ENCODE data around the gene KAZN.

KAZN gene

DNA sequence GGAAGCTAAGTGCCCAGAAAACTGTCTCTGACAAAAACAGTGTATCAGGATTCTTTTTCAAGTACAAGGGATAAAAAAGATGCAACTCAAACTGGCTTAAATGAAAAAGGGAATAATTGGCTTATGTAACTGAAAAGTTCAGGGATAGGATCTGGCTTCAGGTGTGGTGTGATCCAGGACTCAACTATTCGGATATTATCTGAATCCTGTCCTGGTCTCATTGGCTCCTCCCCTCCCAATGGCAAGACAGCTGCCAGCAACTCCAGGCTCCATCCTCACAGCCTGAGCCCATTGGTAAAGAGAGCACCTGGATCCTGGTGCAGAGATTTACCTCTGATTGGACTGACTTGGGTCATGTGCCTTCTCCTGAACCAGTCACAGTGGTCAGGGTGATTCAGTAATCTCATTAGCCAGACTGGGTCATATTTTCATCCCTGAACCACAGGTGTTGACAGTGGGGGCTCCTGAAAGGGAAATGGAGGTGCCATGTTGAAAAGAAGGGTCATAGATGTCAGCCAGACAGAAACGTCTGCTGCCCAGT, 349.7 kb downstream of the KAZN start:
- no peak overlapping the region for H3K4me3 ChIP-seq (ENCODE audit: low read depth, low read length)
- DNase-seq (ENCODE audit: low read depth): no peak
- TF ChIP-seq, protein P1, sequence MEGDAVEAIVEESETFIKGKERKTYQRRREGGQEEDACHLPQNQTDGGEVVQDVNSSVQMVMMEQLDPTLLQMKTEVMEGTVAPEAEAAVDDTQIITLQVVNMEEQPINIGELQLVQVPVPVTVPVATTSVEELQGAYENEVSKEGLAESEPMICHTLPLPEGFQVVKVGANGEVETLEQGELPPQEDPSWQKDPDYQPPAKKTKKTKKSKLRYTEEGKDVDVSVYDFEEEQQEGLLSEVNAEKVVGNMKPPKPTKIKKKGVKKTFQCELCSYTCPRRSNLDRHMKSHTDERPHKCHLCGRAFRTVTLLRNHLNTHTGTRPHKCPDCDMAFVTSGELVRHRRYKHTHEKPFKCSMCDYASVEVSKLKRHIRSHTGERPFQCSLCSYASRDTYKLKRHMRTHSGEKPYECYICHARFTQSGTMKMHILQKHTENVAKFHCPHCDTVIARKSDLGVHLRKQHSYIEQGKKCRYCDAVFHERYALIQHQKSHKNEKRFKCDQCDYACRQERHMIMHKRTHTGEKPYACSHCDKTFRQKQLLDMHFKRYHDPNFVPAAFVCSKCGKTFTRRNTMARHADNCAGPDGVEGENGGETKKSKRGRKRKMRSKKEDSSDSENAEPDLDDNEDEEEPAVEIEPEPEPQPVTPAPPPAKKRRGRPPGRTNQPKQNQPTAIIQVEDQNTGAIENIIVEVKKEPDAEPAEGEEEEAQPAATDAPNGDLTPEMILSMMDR (IDR thresholded peaks at IDR 0.05; ENCODE audit: control insufficient read depth, extremely low read depth, insufficient read depth): no peak

DNA sequence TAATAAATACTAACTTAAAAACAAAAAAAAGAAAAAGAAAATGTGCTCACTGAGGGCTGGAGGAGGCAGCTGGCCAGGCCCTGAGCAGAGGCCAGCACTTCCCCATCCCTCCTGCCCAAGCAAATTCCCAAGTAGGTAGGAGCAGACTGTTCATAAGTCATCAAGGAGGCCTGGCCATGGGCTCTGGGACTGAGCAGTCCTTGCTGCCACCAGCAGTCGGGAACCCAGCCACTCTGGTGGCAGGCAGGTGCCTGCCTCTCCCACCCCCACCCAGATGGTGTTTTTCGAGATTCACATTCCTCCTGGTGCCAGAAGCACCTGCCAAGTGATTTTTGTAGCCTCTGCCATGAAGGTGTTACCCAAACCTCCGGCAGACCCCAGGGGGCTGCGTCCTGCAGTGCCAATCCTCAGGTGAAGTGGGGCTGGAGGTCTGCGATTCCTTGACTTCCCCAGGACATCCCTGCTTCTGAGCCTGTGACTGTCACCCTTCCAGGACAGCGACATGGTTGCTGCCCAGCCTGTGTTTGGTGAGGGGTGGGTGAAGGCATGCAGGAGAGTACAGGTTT, 350.9 kb downstream of the KAZN start:
- TF ChIP-seq, protein P1 (IDR thresholded peaks at IDR 0.05; ENCODE audit: control insufficient read depth, extremely low read depth, insufficient read depth): no peak
- no peak for DNase-seq (ENCODE audit: low read depth)
- no peak overlapping the region for H3K4me3 ChIP-seq (ENCODE audit: low read depth, low read length)

DNA sequence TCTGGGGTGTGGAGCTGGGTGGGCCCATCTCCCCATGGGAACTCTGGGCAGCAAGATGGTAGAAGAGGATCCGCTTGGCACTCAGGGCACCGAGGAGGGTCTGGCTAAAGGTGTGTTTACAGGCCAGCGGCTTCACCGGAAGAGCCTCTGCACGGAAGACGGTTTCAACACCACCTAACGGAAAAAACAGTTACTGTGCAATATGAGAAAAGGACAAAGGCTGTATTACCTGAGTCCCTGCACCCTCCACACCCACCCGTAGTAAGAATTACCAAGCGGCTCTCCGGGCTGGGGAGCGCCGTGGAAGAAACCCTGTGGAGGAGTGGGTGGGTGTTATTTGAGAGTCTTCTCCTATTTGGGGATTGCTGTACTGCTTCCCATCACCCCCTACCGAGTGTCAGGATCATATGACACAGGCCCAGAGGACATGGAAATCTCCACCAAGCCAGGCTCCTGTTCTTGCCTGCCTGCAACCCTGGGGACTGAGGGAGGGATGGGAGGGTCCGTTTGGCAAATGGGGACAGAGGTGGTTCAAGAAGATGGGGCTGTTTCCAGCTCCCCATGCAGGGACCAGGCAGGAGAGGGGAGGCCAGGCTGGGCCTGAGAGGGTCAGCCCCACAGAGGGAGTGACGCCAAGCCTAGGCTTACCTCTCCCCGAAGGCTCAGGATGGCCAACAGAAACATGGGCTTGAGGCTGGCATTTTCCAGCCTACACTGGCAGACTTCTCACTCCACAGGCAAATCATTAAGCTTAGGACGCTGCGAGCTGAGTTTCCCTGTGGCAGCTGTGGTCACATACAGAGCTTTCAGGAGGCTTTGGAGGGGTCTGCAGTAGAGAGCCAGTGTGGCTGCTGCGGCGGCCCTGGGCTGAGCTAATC, 351.6 kb downstream of the KAZN start:
- H3K4me3 ChIP-seq (ENCODE audit: low read depth, low read length): no peak overlapping the region
- TF ChIP-seq, protein P1 (IDR thresholded peaks at IDR 0.05; ENCODE audit: control insufficient read depth, extremely low read depth, insufficient read depth): no peak
- no peak for DNase-seq (ENCODE audit: low read depth)

DNA sequence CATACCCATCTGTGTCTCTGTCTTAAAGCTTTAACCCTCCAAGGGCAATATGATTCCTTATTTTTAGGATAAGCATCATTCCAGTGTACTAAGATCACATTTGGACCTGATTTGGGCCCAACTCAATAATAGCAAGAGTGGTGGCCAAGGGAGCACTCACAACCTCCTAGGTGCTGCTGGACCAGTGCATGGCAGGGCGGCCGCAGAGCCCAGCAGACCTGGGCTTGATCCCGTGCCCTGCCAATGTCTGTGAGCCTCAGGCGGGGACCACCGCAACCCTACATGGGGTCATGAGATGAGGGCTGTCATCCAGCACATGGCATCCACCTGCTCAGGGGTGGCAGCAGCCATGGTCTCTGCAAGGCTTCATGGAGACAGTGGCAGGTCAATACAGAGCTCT, 353.3 kb downstream of the KAZN start:
- DNase-seq (ENCODE audit: low read depth): no peak
- TF ChIP-seq, protein P1 (IDR thresholded peaks at IDR 0.05; ENCODE audit: control insufficient read depth, extremely low read depth, insufficient read depth): no peak
- H3K4me3 ChIP-seq (ENCODE audit: low read depth, low read length): no peak overlapping the region

DNA sequence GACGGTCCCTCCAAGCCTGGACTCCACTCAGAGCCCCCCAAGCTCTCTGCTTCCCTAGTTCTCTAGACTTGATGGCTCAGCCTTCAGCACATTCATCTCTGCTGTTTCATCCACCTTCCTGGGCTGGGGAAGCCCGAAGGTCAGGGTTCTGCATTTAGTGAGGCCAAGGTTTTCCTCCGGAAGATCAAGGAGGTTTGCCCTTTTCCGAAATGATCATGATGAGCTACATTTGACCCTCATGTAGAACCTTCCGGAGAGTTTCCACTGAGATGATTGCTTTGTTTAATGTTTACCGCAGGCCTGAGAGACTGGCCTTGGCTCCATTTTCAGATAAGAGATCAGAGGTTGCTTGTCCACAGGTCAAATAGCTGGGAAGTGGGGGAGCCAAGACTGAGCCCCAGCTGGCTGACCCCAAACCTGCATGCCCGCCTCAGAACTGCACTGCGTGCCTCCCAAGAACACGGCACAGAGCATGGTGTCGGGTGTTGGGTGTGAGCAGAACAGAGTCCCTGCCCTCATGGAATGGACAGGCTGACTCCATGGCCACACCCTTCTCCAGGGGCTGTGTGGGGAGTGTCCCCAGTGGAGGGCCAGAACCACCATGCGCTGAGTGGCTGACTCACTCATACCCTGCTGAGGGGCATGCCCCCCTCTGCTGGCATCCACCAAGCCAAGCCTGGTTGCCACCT, 354.3 kb downstream of the KAZN start:
- no peak for DNase-seq (ENCODE audit: low read depth)
- TF ChIP-seq, protein P1 (IDR thresholded peaks at IDR 0.05; ENCODE audit: control insufficient read depth, extremely low read depth, insufficient read depth): no peak
- no peak overlapping the region for H3K4me3 ChIP-seq (ENCODE audit: low read depth, low read length)

DNA sequence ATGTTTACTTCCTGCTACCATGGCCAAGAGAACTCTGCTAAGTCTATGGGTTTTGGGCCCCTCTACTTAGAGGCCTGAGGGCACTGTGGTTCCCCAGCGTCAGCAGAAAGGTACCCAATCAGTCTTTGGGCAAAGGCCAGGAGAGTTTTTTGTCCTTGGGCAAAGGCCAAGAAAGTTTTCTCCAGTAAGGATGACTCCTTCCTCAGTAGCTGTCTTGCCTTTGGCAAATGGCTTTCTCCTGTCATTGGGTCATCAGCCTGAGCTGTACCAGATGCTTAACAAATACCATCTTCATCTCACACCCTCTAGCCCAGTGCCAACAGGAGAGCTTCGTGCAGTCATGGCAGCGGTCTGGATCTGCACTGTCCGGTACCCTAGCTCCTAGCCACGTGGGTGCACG, 355.7 kb downstream of the KAZN start:
- DNase-seq (ENCODE audit: low read depth): no peak
- TF ChIP-seq, protein P1 (IDR thresholded peaks at IDR 0.05; ENCODE audit: control insufficient read depth, extremely low read depth, insufficient read depth): no peak
- no peak overlapping the region for H3K4me3 ChIP-seq (ENCODE audit: low read depth, low read length)

Measured in LNCaP clone FGC (cell line).